GM20431 (cell line): ENCODE results near the gene PIP5K1B.
"Not testable (repeated sequence)": the region's sequence is repeated elsewhere in the genome, so short reads cannot be mapped to it uniquely, and the experiment has no call there.

ENCODE experiments used
- in situ Hi-C: fragments of 300-500 bp; cut with MseI, MboI; formaldehyde crosslinking; loops from one replicate; pipeline ENCODE4 v1.15.0; 2020; ENCODE audit warnings: low sequenced_read_pairs; ENCODE audit not compliant: unreplicated experiment

PIP5K1B gene

GRCh38 chr9:68966496-68966944 lies 261.5 kb downstream of the PIP5K1B start:
- in situ Hi-C loops = no loop called here

DNA sequence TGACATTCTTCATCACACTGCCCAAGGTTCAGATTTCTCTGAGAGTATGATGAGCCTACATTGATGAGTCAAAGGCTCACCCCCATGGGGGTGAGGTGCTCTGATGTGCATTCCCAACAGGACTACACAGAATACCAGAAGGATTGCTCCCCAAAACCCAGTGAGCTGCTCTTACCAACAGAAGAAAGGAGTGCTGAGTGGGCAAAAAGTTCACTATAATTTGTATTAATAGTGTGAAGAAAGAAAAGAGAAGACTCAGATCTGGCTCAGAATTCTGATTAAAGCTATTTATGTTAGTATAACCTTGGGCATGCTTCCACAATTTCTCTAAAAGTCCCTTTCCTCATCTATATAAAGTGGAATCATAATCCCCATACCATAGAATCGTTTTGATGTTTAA lies 262.8 kb downstream of the PIP5K1B start:
- in situ Hi-C loops = no loop called here

GRCh38 chr9:68969538-68969937 lies 264.5 kb downstream of the PIP5K1B start:
- in situ Hi-C loops = no loop called here

- in situ Hi-C loops = no loop called here
Measured at GRCh38 chr9:68970151-68970550, 265.1 kb downstream of the PIP5K1B start.

DNA sequence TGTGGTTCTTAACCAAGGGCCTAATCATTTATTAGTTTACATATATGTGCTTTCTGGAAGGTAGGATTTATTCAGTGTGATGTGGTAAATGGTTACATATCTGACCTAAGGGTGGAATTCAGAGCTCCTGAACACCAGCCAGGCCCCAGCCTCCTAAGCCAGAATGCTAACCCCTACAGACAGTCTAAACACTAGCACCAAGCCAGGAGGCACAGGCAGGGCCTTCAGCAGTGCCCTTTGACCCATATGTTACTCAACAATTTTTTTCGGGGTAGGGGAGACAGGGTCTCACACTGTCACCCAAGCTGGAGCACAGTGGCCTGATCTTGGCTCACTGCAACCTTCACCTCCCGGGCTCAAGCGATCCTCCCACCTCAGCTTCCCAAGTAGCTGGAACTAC lies 268.6 kb downstream of the PIP5K1B start:
- in situ Hi-C loops = no loop called here

DNA sequence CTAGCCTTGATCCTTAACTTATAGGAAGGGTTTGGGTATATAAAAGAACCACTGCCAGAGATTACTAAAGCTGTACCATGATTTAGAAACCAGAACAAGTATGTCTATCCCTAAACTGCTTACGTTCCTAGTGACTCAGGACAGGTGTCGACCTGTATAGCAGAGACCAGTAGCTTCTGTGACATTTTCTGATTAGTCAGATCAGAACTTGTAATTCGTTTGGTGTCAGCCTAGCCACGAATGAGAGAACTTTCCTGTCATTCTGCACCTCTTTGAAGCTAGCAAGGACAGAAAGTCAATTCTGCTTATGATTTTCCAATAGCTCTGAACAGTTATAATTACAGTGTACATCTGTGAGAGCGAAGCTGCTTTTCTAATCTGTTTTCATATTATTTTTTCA lies 269.4 kb downstream of the PIP5K1B start:
- in situ Hi-C loops = no loop called here

DNA sequence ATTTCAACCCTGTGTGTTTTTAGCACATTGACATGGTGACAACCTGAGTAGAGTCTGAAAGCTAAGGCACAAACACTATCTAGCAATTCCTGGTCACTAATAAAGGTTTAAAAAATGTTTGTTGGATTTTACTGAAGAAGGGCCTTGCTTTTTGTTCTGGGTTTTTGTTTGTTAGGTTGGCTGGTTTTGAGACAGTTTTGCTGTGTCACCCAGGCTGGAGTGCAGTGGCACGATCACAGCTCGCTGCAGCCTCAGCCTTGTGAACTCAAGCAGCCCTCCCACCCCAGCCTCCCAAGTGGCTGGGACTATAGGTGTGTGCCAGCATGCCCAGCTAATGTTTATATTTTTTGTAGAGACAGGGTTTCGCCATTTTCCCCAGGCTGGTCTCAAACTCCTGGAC lies 269.9 kb downstream of the PIP5K1B start:
- in situ Hi-C loops = no loop called here

DNA sequence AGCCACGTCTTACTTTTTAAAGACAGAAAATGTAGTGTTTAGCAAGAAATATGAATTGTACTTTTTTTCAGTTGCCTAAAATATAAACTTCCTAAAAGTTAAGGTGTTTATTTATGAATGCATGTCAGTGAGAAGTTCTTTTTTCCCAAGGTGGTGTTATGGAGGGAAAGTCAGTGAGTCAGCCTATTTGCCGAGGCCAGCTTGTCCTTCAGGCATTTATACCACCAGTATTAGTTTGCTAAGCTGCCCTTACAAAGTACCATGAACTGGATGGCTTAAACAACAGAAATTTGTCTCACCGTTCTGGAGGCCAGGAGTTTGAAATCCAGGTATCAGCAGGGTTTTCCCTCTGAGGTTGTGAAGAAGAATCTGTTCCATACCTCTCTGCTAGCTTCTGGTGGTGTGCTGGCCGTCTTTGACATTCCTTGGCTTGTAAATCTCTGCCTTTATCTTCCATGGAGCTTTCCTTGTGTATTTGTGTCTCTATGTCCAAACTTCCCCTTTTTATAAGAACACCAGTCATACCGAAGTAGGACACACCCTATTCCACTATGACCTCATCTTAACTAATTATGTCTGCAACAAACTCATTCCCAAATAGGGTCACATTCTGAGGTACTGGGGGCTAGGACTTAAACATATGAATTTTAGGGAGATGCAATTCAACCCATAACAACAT lies 270.5 kb downstream of the PIP5K1B start:
- in situ Hi-C loops = no loop called here

DNA sequence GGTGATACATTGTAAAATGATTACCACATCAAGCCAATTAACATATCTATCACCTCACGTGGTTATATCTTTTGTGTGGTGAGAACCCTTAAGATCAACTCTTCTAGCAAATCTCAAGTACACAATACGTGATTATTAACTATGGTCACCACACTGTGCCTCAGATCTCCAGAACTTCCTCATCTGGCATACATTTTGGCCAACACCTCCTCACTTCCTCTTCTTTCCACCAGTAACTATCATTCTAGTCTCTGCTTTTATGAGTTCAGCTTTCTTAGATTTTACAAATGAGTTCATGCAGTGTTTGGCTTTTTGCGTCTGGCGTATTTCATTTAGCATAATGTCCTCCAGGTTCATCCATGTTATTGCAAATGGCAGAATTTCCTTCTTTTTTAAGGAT lies 273.0 kb downstream of the PIP5K1B start:
- in situ Hi-C loops = no loop called here

DNA sequence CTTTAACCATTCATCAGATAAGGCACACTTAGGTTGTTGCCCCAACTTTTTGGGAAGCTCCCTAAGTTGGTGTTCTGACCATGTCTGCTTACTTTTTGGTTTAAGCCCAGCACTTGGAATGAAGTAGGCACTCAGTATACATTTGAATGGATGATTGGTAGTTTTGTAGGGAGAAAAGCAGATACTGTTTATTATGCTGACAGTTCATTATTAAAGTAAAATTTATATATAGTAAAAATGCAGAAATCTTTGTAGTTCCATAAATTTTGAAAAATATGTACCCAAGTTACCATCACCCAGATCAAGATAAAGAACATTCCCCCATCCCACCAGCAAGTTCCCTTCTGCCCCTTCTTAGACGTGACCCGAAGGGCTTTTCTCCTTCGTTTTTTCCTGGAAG lies 273.5 kb downstream of the PIP5K1B start:
- in situ Hi-C loops = no loop called here

DNA sequence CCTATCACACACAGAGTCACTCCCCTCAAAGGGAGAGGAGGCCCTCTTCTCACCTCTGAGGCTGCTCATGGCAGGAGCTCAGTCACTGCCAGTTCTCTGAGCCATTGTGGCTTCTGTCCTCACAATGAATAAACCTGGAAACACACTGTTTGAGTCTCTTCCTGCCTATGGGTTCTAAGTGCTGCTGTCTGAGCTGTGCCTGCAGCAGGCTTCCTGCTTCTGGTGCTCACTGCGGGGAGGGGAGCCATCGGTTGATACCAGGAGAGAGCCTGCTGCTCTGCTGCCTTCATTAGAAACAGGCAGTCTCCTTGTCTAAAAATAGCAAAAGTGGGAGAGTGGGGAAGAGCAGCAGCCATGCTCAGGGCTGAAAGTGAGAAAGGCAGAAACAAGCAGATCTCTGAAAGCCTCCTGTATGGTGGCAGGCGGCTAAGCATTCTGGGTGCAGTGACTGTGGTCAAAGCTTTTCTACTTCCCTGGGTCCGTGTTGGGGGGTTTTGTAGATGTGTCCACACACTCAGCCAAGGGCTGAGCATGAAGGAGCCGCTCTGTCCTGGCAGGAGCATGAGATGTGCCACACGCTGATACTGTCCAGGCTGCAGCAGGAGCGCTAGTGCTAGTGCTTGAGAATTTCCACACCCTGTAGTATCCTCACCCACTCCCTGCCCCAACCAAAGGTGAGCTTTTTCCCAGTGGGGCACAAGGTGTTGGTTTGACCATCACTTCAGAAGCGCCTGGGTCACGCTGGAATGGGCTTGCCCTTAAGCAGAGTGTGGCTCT lies 274.7 kb downstream of the PIP5K1B start:
- in situ Hi-C loops = no loop called here

DNA sequence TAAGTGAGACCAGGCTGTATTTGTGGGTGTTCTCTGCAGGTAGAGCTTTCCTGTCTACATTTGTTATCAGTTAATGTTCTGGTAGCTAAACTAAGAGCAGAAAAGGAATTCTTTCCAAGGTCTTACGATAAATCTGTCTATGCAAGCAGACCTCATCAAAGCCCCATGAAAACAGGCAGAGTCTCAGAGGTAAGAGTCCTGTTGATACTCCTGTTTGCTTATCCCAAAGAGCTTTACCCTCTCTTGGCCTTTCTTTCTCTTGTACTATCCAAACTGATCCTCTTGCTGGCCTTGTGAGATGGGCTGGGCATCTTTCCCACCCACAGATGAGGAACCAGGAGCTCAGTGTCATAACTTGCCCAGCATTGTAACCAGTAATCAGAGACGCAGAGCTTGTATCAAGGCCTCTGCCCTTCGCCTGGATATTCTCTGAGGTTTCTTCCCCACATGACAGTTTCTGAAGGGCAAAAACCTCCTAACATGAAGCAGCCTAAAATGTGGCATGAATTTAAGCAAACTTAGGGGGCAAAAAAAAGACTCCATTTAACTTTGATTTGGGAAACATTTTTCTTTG lies 275.4 kb downstream of the PIP5K1B start:
- in situ Hi-C loops = no loop called here

- in situ Hi-C loops = no loop called here
Measured at GRCh38 chr9:68981789-68982188, 276.7 kb downstream of the PIP5K1B start.

GRCh38 chr9:68983008-68983411 lies 278.0 kb downstream of the PIP5K1B start:
- in situ Hi-C loops = no loop called here

- in situ Hi-C loops = no loop called here
Measured at GRCh38 chr9:68983522-68984424, 278.7 kb downstream of the PIP5K1B start.

- in situ Hi-C loops = not testable (repeated sequence)
Measured at GRCh38 chr9:68986949-68987348, 281.9 kb downstream of the PIP5K1B start.

DNA sequence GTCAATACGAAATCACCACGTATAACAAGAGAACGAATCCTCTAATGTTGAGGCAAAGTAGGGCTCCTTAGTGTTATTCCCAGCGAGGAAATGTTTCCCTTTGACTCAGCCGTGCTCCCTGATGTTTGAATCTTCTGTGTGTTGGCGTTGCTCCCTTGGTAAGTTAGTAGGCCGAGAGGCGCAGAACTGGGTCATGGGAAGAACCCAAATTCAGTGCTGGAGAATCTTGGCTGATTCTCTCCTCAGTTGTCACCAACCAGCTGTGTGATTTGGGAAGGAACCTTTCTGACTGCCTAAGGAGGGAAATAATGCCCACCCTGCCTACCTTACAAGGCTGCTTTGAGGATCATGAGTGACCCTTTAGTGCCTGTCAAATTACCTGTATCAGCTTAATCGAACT lies 286.4 kb downstream of the PIP5K1B start:
- in situ Hi-C loops = no loop called here

- in situ Hi-C loops = no loop called here
Measured at GRCh38 chr9:68995776-68996175, 290.7 kb downstream of the PIP5K1B start.

DNA sequence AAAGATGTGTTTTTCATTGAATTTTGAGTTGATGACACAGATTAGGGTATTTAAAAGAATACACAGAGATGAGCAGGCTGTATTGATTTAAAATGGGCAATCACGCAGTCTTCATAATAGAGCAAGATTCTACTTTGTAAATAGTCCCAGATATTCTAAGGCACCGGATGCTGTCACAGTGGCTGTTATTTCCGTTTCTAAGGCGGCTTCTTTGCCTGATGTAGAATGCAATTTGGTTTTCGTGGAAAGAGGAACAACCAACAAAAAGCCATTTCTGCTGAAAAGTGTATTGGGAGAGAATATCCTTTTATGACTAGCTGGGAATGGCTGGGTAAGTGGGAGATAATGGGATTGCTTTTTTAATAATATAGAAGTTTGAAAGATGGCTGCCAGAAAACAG lies 291.4 kb downstream of the PIP5K1B start:
- in situ Hi-C loops = no loop called here

GRCh38 chr9:68997666-68998065 lies 292.6 kb downstream of the PIP5K1B start:
- in situ Hi-C loops = no loop called here
